ENCODE data around the gene PDCL3. TPM values are rescaled to one million over a fixed set of nuclear protein-coding genes. Genes with fewer than 3 reads are reported as not detected.

The PDCL3 gene
- total RNA-seq, 2 donors from 2014 or later, result 20.7 to 21.4 TPM

- Histone ChIP-seq H3K27me3 (no peaks in the 10 kb centered on the region), H3K36me3 (no peaks in the 10 kb centered on the region), H3K9me3 (no peaks in the 10 kb centered on the region), H3K4me1 (no peaks in the 10 kb centered on the region), H3K9ac (ENCODE audit: low read depth in 2 of 2, low read length in 2 of 2) (no peak overlapping the region), H3K4me3 (no peak overlapping the region), H3K27ac (no peak overlapping the region)
- intact Hi-C loops (cut with DNase I), result no loop called here
- TF ChIP-seq CTCF (IDR thresholded peaks at IDR 0.05), result no peak
- no peak for DNase-seq
Observed at GRCh38 chr2:100615471-100615870, 52.7 kb downstream of the PDCL3 start.

DNA sequence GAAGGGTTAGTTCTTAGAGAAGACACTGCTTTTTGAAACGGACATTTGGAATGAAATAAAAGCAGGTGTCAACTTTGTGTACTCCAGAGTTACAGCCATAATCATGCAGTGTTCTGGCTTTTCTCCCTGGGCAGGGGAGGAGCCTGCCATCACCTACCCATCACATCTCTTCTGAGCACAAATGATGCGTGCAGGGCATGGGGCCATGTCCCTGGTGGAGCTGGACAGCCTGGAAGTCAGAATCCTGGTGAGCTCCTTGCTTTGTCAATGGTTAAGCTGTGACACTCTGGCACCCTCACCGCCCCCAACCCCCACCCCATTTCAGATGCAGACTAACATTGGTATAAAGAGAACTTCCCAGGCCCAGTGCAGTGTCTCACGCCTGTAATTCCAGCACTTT lies 53.1 kb downstream of the PDCL3 start:
- H3K4me1 ChIP-seq, result no peaks in the 10 kb centered on the region
- H3K9me3 ChIP-seq, result no peaks in the 10 kb centered on the region
- no peak for TF ChIP-seq CTCF (IDR thresholded peaks at IDR 0.05)
- H3K27me3 ChIP-seq, result no peaks in the 10 kb centered on the region
- H3K9ac ChIP-seq (ENCODE audit: low read depth in 2 of 2, low read length in 2 of 2), result no peak overlapping the region
- no peak for DNase-seq
- H3K4me3 ChIP-seq, result no peak overlapping the region
- no peak overlapping the region for H3K27ac ChIP-seq
- intact Hi-C loops (cut with DNase I), result no loop called here
- H3K36me3 ChIP-seq, result no peaks in the 10 kb centered on the region

- no peak for DNase-seq
- TF ChIP-seq CTCF (IDR thresholded peaks at IDR 0.05), result no peak
- no peaks in the 10 kb centered on the region for H3K4me1 ChIP-seq
- no peak overlapping the region for H3K27ac ChIP-seq
- no peaks in the 10 kb centered on the region for H3K9me3 ChIP-seq
- intact Hi-C loops (cut with DNase I), result no loop called here
- no peaks in the 10 kb centered on the region for H3K27me3 ChIP-seq
- H3K36me3 ChIP-seq, result no peaks in the 10 kb centered on the region
- no peak overlapping the region for H3K9ac ChIP-seq (ENCODE audit: low read depth in 2 of 2, low read length in 2 of 2)
- no peak overlapping the region for H3K4me3 ChIP-seq
Observed at GRCh38 chr2:100616841-100617390, 54.1 kb downstream of the PDCL3 start.

DNA sequence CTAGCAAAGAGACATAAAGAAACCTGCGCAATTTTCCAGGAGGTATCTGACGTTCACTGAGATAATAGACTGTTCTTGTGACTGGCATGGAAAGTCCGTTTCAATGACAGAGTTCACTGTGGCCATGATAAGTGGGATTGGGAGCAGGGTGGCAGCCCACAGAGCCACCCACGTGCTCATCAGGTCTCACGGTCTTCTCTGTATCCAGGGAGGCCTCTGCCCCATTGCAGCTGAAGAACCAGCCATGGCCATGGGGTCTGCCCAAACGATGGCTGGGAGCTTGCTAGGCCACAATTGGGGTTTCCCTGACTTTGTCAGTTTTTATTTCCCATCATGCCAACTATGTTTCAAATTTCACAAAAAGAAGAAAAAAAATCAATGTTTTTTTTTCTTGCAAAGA lies 57.2 kb downstream of the PDCL3 start:
- no peak for TF ChIP-seq CTCF (IDR thresholded peaks at IDR 0.05)
- no peaks in the 10 kb centered on the region for H3K36me3 ChIP-seq
- DNase-seq, result no peak
- intact Hi-C loops (cut with DNase I), result no loop called here
- no peaks in the 10 kb centered on the region for H3K4me1 ChIP-seq
- no peaks in the 10 kb centered on the region for H3K27me3 ChIP-seq
- no peaks in the 10 kb centered on the region for H3K9me3 ChIP-seq
- no peak overlapping the region for H3K27ac ChIP-seq
- H3K9ac ChIP-seq (ENCODE audit: low read depth in 2 of 2, low read length in 2 of 2), result no peak overlapping the region
- no peak overlapping the region for H3K4me3 ChIP-seq

DNA sequence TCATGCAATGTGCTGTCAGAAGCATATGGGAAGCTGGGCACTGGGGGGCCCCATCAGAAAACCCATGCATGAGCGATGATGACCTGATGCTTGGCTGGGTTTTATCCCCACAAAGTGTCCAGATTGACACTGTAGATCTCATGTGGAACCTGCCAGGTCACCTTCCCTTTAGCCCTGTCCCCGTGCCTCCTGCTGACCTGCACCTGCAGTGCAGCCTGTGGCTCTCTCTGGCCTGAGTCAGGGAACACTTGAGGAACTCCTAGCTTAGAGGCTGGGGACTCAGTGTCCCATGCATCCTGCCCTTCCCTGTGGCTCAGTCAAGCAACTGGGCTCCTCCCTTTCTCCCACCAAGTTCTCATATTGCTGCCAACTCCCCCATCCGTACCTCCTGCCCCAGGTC lies 57.7 kb downstream of the PDCL3 start:
- H3K27me3 ChIP-seq, result no peaks in the 10 kb centered on the region
- no peak overlapping the region for H3K27ac ChIP-seq
- H3K9me3 ChIP-seq, result no peaks in the 10 kb centered on the region
- intact Hi-C loops (cut with DNase I), result no loop called here
- no peaks in the 10 kb centered on the region for H3K4me1 ChIP-seq
- H3K9ac ChIP-seq (ENCODE audit: low read depth in 2 of 2, low read length in 2 of 2), result no peak overlapping the region
- DNase-seq, result no peak
- no peak overlapping the region for H3K4me3 ChIP-seq
- no peaks in the 10 kb centered on the region for H3K36me3 ChIP-seq
- no peak for TF ChIP-seq CTCF (IDR thresholded peaks at IDR 0.05)
